Stimulated activated naive CD8-positive, alpha-beta T cell treated with anti-CD3 and anti-CD28 coated beads, Interleukin-15, amount 100 ng/mL, for 72 hours (primary cell): Measurements from ENCODE around the gene GLT8D1.

Source experiments
- ATAC-seq: fragments of 150-1000 bp; cut with Tn5 transposase; 2 replicates; pipeline ENCODE4 v1.10.0; 2021; ENCODE audit warnings: mild to moderate bottlenecking, moderate library complexity
- DNase-seq, 2 donors: peaks; one replicate each; pipeline ENCODE4 v3.0.0; 2021 to 2022
- H3K27ac Mint-ChIP-seq, 2 donors: one replicate each; pipeline ENCODE4 v1.8.0; 2022; ENCODE audit warnings: mild to moderate bottlenecking in 2 of 2, mixed read lengths in 2 of 2, moderate library complexity in 2 of 2
- H3K27me3 Mint-ChIP-seq: one replicate; pipeline ENCODE4 v1.8.0; 2022; ENCODE audit warnings: mixed read lengths
- H3K4me1 Mint-ChIP-seq: one replicate; pipeline ENCODE4 v1.8.0; 2022; ENCODE audit warnings: mild to moderate bottlenecking, mixed read lengths
- H3K4me3 Mint-ChIP-seq, 2 donors: one replicate each; pipeline ENCODE4 v1.8.0; 2022; ENCODE audit warnings: mild to moderate bottlenecking in 2 of 2, mixed read lengths in 2 of 2, moderate library complexity in 1 of 2
- H3K9me3 Mint-ChIP-seq, 2 donors: one replicate each; pipeline ENCODE4 v1.8.0; 2022; ENCODE audit warnings: mixed read lengths in 2 of 2

The GLT8D1 gene

DNA sequence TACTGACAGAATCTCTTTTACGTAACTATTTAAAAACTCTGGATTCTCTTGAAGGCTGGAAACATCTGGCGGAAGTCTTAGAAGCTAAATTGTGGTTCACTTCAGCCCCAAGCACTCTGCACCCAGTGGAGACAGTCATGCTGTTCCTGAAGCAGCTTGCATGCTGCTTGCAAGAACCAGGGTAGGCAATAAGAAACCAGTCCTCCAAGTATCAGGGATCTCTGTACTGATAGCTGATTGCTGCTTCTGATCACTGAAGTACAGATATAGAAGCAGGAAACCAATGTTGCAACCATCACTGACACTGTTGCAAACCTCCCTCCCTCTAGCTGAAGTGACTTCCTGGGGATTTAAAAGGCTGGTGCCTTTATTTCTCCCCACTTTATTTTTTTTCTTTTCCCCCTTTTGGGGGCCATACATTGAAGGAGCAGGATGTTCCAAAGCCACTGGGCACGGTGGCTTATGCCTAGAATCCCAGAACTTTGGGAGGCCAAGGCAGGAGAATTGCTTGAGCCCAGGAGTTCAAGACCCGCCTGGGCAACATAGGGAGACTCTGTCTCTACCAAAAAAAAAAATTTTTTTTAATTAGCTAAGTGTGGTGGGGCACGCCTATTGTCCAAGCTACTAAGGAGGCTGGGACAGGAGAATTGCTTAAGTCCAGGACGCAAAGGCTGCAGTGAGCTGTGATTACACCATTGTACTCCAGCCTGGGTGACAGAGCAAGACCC is 15.6 kb upstream of the GLT8D1 start:
- H3K4me1 Mint-ChIP-seq, result peaks cover 25% of the 10 kb centered on the region
- H3K9me3 Mint-ChIP-seq, result no peaks in the 10 kb centered on the region
- ATAC-seq, result peak; percentile 88
- H3K4me3 Mint-ChIP-seq, result no peak overlapping the region
- no peak for DNase-seq
- H3K27ac Mint-ChIP-seq, result peak overlapping the region; percentile 8 to 27
- no peaks in the 10 kb centered on the region for H3K27me3 Mint-ChIP-seq

DNA sequence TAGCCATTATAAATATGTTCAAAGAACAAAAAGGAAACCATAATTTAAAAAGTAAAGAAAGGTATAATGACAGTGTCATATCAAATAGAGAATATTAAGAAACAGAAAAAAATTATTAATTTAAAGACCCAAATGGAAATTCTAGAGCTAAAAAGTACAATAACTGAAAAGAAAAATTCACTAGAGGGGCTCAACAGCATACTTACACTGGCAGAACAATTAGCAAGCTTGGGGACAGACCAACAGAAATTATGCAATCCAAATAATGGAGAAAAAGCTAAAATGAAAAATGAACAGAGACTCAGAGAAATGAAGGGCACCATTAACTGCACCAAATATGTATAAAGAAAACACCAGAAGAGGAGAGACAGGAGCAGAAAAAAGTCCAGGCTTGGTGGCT is 14.0 kb upstream of the GLT8D1 start:
- Mint-ChIP-seq H3K27me3 (no peaks in the 10 kb centered on the region), H3K27ac (no peak overlapping the region), H3K4me1 (peaks cover 25% of the 10 kb centered on the region), H3K9me3 (no peaks in the 10 kb centered on the region), H3K4me3 (no peak overlapping the region)
- ATAC-seq (no peak), DNase-seq (no peak)

DNA sequence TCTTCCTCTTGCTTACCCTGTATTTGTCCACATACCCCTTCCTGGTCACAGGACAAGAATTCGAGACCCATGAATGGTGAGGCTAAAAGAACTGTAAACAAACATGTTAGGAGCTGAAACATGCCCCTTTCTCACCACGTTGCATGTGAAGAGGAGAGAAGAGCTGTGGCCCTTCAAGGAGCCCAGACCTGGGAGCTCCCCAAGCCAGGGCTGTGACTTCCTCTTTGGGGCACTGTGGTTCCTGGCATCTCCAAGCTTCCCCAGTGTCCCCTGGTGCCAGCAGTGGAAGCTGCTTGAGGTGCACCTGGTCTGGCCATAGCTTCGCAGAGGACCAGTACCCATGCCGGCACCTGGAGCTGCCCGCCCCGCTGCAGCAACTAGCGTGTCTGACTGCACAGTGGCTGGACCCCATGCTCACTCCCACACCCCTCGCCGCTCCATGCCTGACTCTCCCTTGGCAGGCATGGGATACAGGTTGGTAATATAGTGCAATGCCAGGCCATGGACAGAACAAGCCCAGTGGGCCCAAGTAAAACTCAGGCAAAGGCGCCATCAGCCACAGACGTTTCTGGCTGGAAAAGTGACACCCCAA is 10.2 kb upstream of the GLT8D1 start:
- Mint-ChIP-seq H3K27me3 (no peaks in the 10 kb centered on the region), H3K4me1 (peaks cover 9% of the 10 kb centered on the region), H3K27ac (no peak overlapping the region), H3K9me3 (no peaks in the 10 kb centered on the region), H3K4me3 (no peak overlapping the region)
- ATAC-seq (no peak), DNase-seq (no peak)

DNA sequence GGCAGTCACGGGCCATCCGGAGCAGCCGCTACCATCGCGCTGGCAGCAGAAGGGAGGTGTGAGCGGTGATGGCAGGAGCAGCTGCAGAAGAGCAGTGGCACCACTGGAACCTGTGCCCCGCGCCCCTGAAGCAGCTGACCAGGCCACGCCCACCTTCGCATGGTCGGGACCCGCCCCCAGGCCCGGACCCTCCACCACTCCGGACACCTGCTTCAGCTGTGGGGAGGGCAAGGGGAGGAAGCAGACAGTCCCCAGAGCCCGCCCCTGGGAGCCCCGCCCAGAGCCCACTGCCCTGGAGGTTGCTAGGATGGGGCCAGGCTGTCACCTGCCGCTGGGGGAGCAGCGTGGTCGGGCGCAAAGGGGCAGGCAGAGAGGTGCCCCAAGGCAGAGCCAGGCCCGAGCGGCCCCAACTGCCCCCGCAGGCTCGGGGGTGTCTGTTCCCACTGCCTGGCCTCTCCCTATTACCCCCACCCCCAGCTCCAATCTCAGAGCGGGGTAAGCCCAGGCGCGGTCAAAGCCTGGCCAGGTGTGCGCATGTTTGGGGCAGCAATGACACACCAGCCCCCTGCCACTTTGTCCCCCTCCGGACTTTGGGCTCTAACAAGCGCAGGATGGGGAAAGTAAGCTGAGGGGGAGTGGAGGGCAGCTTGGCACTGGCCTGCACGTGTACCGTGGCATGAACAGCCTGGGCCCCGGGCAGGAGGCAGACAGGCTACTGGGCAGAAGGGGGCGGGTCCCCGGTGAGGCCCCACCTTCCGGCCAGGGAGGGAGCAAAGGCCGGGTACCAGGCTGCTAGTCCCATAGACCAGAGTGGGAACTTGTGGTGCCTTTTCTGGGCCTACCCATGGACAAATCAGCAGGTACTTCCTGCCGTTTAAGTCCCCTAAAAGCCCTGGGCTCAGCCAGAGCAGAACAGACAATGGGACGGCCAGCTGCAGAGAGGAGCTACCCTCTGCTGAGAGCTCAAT is 9.0 kb upstream of the GLT8D1 start:
- H3K4me1 Mint-ChIP-seq, result no peaks in the 10 kb centered on the region
- H3K4me3 Mint-ChIP-seq, result no peak overlapping the region
- H3K9me3 Mint-ChIP-seq, result no peaks in the 10 kb centered on the region
- no peaks in the 10 kb centered on the region for H3K27me3 Mint-ChIP-seq
- ATAC-seq, result peak; percentile 33
- H3K27ac Mint-ChIP-seq, result no peak overlapping the region
- no peak for DNase-seq

DNA sequence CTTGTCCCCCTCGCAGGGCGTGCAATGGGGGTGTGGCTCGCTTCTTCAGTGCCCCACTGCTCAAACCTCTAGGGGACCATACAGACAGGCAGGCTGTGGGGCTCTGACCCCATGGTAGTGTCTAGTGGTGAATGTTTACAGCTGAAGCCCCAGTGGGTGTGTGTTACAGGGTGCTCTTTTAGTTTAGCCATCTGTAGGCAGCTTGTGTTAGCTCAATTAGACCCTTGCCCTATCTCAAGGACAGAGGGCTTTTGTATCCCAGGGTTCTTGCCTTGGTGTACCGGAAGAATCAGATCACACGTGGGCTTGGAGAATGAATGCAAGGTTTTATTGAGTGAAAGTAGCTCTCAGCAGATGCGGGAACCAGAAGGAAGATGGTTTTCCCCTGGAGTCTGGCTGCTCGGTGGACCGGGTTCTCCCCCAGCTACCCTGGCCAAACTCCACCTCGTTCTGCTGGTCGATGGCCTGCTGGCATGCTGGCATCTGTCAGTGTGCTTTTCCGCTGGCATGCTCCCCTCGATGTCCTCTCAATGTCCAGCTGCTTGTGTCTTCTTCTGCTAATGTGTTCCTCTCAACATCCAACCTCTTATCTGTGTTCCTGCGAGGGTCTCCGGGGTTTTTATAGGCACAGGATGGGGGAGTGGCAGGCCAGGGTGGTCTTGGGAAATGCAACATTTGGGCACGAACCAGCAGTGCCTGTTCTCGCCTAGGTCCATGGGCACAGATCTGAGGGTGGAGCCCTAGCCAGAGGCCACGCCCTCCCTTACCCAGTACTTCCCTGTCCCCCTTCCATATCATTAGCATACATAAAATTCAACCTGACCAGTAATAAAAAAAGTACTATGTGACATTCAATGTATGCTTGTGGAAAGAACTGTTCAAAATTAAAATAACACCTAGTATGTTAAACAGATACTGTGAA is 7.0 kb upstream of the GLT8D1 start:
- ATAC-seq (no peak), DNase-seq (no peak)
- Mint-ChIP-seq H3K27ac (peak overlapping the region in 1 of 2 donors; percentile 15), H3K27me3 (no peaks in the 10 kb centered on the region), H3K4me1 (peaks cover 8% of the 10 kb centered on the region), H3K4me3 (no peak overlapping the region), H3K9me3 (no peaks in the 10 kb centered on the region)

DNA sequence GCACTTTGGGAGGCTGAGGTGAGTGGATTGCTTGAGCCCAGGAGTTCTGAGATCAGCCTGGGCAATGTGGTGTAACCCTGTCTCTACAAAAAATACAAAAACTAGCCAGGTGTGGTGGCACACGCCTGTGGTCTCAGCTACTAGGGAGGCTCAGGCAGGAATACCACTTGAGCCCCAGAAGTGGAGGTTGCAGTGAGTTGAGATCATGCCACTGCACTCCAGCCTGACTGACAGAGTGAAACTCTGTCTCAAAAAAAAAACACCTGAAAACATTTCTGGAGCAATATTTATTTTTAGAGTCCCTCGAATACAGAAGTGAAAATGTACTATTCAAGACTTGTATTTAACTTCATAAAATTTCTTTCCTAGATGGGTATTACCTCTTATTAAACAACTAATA is 4.9 kb upstream of the GLT8D1 start:
- Mint-ChIP-seq H3K27ac (no peak overlapping the region), H3K4me3 (no peak overlapping the region), H3K4me1 (peaks cover 14% of the 10 kb centered on the region), H3K27me3 (no peaks in the 10 kb centered on the region), H3K9me3 (no peaks in the 10 kb centered on the region)
- no peak for ATAC-seq
- DNase-seq, result no peak

DNA sequence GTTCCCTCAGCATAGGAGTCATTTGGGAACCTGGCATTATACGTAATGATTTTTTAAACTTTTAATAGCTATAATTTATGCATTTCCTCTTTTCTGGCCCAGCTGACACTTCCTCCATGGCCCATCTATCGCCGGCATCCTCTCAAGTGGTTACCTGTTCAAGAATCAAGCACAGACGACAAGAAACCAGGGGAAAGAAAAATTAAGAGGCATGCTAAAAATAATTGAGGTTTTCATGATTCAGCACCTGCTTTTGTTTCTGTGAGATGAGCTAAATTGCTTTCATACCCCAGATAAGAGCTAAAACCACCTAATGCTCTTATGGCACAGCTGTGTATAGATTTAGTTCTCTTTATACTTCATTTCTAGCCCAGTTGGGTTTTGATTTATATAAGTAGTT is 2.0 kb upstream of the GLT8D1 start:
- Mint-ChIP-seq H3K4me1 (peaks cover 32% of the 10 kb centered on the region), H3K9me3 (no peaks in the 10 kb centered on the region), H3K27me3 (no peaks in the 10 kb centered on the region), H3K4me3 (peak overlapping the region; percentile 67 to 83), H3K27ac (peak overlapping the region; percentile 28 to 48)
- no peak for ATAC-seq
- no peak for DNase-seq

DNA sequence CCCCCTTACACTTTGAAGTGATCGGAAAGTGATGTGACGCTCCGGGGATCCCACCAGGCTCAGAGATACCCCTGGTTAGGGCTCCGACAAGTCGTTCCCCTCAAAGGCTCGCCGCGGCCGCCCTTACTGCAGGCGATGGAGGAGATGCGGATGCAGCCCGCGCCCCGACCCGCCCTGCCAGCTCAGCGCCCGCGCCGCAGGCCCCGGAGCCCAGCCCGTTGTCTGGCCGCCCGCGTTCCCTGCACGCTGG is 228 bp downstream of the GLT8D1 start:
- H3K27me3 Mint-ChIP-seq, result no peaks in the 10 kb centered on the region
- H3K27ac Mint-ChIP-seq, result peak overlapping the region; percentile 90 to 97
- peak overlapping the region; percentile 97 to 98 for H3K4me3 Mint-ChIP-seq
- ATAC-seq, result peak; percentile 73
- no peaks in the 10 kb centered on the region for H3K9me3 Mint-ChIP-seq
- peaks cover 32% of the 10 kb centered on the region for H3K4me1 Mint-ChIP-seq
- DNase-seq, result no peak

DNA sequence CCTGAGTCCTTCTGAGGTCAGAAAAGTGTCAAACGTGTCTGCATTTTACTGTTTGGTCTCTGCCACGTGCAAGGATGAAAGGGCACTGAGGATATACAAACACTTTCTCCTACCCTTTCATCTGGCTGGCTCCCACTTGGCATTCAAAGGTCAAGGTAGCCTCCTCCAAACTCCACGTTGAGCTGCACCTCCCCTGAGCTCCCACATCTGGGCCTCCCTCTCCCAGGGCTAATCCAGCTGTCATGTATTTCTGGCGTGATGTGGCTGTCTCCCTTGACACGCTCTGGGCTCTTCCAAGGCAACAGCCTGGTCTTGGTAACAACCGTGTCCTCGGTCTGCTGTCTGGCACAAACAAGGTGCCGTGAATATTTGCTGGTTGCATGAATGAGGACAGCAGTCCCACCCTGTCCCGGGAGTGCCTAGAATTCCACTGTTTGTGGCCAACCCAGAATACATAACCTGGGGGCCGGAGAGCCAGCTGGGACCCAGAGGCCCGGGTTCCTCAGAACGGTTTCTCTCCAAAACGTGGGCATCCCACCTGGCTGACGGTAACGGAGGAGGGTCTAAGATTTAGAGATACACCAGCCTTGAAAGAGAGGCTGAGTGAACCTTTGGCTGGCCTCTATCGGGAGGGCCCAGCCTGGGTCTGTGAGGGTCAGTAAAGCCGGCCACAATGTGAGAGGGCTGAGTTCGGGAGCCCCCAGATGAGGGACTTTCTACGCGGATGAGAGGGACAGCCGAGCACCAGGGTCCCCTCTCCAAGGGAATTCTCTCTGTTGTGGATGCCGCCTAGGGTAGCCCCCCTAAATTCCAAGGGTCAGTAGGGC is 767 bp downstream of the GLT8D1 start:
- Mint-ChIP-seq H3K27ac (peak overlapping the region; percentile 90 to 97), H3K4me1 (peaks cover 32% of the 10 kb centered on the region), H3K27me3 (no peaks in the 10 kb centered on the region), H3K9me3 (no peaks in the 10 kb centered on the region), H3K4me3 (peak overlapping the region; percentile 97 to 98)
- peak in 1 of 2 donors; percentile 26 for DNase-seq
- peak; percentile 2 for ATAC-seq

DNA sequence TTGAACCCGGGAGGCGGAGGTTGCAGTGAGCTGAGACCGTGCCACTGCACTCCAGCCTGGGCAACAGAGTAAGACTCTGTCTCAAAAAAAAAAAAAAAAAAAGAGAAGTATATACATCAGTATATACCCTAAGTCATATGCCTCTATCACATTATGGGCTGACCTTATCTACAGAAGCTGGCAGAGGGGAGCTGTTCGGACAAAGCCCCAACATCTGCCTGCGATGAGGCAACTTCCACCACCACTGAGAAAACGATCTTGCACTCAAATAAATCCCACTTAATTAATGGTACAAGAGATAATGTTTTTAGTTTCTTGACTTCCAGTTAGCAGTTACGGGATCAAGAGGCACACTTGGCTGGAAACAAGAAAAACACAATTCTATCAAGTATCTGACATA is 2.2 kb downstream of the GLT8D1 start:
- ATAC-seq, result no peak
- DNase-seq, result no peak
- Mint-ChIP-seq H3K27me3 (no peaks in the 10 kb centered on the region), H3K27ac (peak overlapping the region in 1 of 2 donors; percentile 34), H3K9me3 (no peaks in the 10 kb centered on the region), H3K4me3 (peak overlapping the region; percentile 8 to 18), H3K4me1 (peaks cover 26% of the 10 kb centered on the region)

DNA sequence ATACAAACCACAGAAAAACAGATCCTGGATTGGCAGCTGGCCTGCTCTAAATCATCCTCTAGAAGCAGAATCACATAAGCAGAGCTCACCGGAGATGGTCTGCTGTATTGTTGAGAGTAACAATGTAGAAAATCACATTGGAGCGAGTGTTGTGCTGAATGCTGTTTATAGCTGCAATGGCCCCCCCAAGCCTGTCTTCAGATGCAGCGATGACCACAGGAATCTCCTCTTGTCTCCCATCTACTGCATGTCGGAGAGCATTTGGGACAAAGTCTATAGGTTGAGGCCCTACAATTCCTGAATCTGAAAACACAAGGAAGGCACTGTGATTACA is 8.0 kb downstream of the GLT8D1 start:
- H3K4me3 Mint-ChIP-seq, result no peak overlapping the region
- DNase-seq (no peak), ATAC-seq (no peak)
- no peaks in the 10 kb centered on the region for H3K9me3 Mint-ChIP-seq
- H3K27ac Mint-ChIP-seq, result peak overlapping the region in 1 of 2 donors; percentile 57
- peaks cover 21% of the 10 kb centered on the region for H3K4me1 Mint-ChIP-seq
- no peaks in the 10 kb centered on the region for H3K27me3 Mint-ChIP-seq

DNA sequence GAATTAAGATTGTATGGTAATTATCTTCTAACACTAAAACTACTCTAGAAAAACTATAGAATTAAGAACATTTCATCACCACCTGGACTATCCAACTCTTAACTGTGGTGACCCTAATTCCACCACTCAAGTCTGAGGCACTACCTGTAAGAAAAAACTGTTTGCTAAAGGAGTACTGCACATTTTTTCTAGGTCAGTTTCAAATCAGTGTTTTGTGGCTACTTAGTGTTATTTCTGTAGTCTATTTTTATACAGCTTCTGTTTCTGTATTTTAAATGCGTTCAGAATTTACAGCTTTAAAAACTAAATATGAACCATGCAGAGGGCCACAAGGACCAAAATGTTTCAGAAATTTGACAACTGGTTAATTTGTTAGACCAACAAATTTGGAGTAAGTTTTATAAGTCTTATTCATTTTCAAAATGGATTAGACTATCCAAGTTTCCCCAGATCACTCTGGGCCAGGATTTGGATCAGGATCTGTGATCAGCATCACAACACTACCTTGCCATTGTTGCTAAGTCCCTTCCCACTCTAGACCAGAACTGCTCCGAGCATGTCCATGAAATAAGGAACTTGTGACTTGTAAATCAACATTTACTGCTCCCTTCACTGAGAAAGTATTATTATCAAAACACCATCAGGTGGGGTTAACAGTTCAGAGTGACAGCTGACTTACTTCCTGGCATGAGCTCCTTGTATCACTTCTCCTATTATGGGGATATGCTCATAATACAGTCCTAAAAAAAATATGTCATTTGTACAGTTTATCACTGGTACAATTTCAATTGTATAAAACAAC is 8.6 kb downstream of the GLT8D1 start:
- no peaks in the 10 kb centered on the region for H3K27me3 Mint-ChIP-seq
- H3K4me3 Mint-ChIP-seq, result no peak overlapping the region
- ATAC-seq, result no peak
- H3K4me1 Mint-ChIP-seq, result peaks cover 27% of the 10 kb centered on the region
- DNase-seq, result no peak
- H3K27ac Mint-ChIP-seq, result peak overlapping the region in 1 of 2 donors; percentile 25
- no peaks in the 10 kb centered on the region for H3K9me3 Mint-ChIP-seq

DNA sequence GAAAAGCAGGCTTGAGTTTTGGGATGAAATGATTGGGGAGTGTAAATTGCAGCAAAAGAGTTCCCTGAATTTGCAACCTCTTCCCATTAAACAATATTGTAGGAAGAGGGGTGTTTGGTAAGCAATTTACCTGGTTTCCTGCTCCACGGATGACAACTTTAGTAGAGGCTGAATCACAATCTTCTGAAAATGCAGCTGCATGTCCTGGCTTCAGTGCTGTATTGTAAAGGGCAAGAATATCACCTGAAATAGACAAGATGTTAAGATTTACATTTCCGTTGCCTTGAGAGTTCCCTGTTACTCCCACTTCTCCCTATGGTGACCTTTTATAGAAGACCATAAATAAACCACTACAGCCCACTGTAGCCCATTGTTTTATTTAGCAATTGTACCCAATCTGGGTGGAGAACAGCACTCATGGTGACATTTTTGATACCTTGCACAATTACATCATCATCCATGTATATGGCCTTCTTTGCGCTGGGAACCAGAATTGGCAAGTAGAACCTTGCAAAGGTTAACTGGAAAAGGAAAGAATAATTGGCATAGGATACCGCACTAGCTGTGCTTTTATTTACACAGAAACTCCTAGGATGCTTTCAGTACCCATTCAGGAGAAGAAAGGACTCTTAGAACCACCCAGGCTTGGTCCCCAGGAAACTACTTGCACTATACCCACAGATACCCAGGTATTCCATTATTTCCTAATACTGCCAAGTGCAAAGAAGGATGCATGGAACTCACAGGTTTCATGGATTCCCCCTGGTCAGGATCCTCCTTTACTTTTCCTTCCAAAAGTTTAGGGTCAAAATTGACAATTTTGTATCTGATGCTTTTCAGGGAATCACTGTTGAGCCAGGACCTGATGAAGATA is 9.6 kb downstream of the GLT8D1 start:
- Mint-ChIP-seq H3K27ac (peak overlapping the region in 1 of 2 donors; percentile 52), H3K9me3 (no peaks in the 10 kb centered on the region), H3K4me1 (peaks cover 31% of the 10 kb centered on the region), H3K27me3 (no peaks in the 10 kb centered on the region), H3K4me3 (no peak overlapping the region)
- ATAC-seq (no peak), DNase-seq (no peak)
